ENCODE measurements around the gene RNF2.

DNA sequence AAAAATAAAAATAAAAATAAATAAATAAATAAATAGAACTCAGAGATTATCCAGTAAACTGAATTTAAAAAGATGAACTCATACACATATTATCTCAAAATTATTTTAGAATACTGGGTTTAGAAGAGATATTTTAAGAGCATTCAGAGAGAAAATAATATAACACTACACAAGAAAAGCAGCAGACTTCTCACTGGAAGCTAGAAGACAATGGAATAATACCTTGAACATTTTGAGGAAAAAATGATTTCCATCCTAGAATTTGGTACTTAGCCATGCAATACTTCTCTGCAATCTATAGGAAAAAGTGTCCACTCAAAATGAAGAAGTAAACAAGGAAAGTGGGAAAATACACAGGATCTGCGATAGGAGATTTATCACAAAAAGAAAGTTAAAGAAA lies 87.2 kb downstream of the RNF2 start:
- no peak for TF ChIP-seq EZH2 (IDR thresholded peaks at IDR 0.05; ENCODE audit: borderline replicate concordance, low read length)
- TF ChIP-seq, protein P1, sequence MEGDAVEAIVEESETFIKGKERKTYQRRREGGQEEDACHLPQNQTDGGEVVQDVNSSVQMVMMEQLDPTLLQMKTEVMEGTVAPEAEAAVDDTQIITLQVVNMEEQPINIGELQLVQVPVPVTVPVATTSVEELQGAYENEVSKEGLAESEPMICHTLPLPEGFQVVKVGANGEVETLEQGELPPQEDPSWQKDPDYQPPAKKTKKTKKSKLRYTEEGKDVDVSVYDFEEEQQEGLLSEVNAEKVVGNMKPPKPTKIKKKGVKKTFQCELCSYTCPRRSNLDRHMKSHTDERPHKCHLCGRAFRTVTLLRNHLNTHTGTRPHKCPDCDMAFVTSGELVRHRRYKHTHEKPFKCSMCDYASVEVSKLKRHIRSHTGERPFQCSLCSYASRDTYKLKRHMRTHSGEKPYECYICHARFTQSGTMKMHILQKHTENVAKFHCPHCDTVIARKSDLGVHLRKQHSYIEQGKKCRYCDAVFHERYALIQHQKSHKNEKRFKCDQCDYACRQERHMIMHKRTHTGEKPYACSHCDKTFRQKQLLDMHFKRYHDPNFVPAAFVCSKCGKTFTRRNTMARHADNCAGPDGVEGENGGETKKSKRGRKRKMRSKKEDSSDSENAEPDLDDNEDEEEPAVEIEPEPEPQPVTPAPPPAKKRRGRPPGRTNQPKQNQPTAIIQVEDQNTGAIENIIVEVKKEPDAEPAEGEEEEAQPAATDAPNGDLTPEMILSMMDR (conservative IDR thresholded peaks at IDR 0.05 in 1 of 2, IDR thresholded peaks at IDR 0.05 in 1 of 2; ENCODE audit: extremely low read depth in 1 of 2, insufficient read depth in 1 of 2, low read depth in 1 of 2, low read length in 2 of 2): no peak
